Bronchial epithelial cell (primary cell): Measurements from ENCODE around the gene PYGB. TPM values are rescaled to one million over a fixed set of nuclear protein-coding genes. Genes with fewer than 3 reads are reported as not detected.

Experiments used
- DNase-seq: peaks from one replicate; pipeline ENCODE4 v3.0.0-alpha.2; 2010; ENCODE audit warnings: low read depth
- FAIRE-seq: peaks from 2 replicates; lab custom pipeline; 2011; peaks lifted over from hg19 to GRCh38; lab: Jason Lieb, UNC
- H3K27me3 ChIP-seq: 2 replicates; pipeline ENCODE4 v1.5.1; 2011; ENCODE audit warnings: low read length; ENCODE audit not compliant: control insufficient read depth, insufficient read depth
- H3K36me3 ChIP-seq: 2 replicates; pipeline ENCODE4 v1.5.1; 2011; ENCODE audit warnings: low read length; ENCODE audit not compliant: control insufficient read depth, insufficient read depth
- H3K4me3 ChIP-seq: 2 replicates; pipeline ENCODE4 v1.5.1; 2011; ENCODE audit warnings: mild to moderate bottlenecking, low read depth, low read length, control low read depth
- total RNA-seq: library from RNA; depleted of rRNA; stranded (reverse); fragments of >200 nt; gene quantifications from 2 replicates; pipeline ENCODE4 v1.2.1, GENCODE V29; 2014
- TF ChIP-seq, protein P1 (sequence below): IDR thresholded peaks from 2 replicates; pipeline ENCODE4 v1.5.1; 2011; ENCODE audit warnings: mild to moderate bottlenecking, moderate library complexity, low read length, control low read depth, inconsistent platforms; ENCODE audit not compliant: insufficient read depth, severe bottlenecking

PYGB gene
- total RNA-seq, 1 donor from 2014 or later: 213 TPM

DNA sequence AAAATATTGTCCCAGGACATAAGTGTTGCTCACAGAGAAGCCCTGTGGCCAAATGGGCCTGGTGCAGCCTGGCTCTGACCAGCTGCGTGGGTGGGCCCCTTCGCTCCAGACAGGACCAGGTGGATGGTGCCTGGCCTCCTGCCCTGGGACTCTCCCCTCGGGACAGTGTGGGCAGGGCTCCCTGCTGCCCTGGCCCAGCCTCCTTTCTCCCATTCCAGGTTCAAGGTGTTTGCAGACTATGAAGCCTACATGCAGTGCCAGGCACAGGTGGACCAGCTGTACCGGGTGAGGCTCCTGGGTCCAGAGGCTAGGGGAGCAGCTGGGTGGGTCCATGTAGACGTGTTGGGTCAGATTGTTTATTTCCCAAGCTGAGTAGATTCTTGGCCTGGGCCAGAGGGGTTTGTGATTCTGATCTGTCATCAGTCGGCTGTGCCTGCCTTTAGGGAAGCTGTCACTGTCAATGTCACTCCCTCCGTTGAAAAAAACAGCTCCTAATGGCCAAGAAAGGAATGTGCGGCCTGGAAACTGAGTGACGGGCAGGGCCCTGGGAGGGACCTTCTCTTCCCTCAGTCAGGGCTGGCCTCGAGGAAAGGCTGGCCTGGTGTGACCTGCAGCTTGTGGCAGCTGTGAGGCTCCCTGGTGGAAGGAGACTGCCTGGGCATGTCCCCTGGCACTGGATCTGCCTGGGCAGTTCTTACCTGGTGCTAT lies 47.7 kb downstream of the PYGB start:
- DNase-seq: peak; percentile 44
- no peak for FAIRE-seq
- Histone ChIP-seq H3K27me3 (no peaks in the 10 kb centered on the region), H3K36me3 (peaks cover 46% of the 10 kb centered on the region), H3K4me3 (no peak overlapping the region)
- TF ChIP-seq, protein P1, sequence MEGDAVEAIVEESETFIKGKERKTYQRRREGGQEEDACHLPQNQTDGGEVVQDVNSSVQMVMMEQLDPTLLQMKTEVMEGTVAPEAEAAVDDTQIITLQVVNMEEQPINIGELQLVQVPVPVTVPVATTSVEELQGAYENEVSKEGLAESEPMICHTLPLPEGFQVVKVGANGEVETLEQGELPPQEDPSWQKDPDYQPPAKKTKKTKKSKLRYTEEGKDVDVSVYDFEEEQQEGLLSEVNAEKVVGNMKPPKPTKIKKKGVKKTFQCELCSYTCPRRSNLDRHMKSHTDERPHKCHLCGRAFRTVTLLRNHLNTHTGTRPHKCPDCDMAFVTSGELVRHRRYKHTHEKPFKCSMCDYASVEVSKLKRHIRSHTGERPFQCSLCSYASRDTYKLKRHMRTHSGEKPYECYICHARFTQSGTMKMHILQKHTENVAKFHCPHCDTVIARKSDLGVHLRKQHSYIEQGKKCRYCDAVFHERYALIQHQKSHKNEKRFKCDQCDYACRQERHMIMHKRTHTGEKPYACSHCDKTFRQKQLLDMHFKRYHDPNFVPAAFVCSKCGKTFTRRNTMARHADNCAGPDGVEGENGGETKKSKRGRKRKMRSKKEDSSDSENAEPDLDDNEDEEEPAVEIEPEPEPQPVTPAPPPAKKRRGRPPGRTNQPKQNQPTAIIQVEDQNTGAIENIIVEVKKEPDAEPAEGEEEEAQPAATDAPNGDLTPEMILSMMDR: peak; percentile 4

DNA sequence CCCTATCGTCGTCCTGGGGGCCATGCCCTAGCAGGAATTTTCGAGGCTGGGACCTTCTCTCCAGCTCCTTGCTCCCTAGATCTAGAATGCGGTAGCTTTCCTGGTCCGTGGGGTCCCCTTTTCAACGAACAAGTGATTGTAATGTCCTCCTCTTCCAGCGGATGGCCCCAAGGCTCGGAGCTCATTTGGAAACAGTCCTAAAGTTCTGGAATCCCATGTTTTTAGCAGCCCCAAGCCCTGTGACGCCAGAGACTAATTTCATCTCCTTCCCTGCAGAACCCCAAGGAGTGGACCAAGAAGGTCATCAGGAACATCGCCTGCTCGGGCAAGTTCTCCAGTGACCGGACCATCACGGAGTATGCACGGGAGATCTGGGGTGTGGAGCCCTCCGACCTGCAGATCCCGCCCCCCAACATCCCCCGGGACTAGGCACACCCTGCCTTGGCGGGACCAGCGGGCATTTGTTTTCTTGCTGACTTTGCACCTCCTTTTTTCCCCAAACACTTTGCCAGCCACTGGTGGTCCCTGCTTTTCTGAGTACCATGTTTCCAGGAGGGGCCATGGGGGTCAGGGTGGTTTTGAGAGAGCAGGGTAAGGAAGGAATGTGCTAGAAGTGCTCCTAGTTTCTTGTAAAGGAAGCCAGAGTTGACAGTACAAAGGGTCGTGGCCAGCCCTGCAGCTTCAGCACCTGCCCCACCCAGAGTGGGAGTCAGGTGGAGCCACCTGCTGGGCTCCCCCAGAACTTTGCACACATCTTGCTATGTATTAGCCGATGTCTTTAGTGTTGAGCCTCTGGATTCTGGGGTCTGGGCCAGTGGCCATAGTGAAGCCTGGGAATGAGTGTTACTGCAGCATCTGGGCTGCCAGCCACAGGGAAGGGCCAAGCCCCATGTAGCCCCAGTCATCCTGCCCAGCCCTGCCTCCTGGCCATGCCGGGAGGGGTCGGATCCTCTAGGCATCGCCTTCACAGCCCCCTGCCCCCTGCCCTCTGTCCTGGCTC lies 48.5 kb downstream of the PYGB start:
- Histone ChIP-seq H3K4me3 (no peak overlapping the region), H3K36me3 (peaks cover 38% of the 10 kb centered on the region), H3K27me3 (no peaks in the 10 kb centered on the region)
- FAIRE-seq: no peak
- no peak for DNase-seq
- TF ChIP-seq, protein P1: peak; percentile 39

DNA sequence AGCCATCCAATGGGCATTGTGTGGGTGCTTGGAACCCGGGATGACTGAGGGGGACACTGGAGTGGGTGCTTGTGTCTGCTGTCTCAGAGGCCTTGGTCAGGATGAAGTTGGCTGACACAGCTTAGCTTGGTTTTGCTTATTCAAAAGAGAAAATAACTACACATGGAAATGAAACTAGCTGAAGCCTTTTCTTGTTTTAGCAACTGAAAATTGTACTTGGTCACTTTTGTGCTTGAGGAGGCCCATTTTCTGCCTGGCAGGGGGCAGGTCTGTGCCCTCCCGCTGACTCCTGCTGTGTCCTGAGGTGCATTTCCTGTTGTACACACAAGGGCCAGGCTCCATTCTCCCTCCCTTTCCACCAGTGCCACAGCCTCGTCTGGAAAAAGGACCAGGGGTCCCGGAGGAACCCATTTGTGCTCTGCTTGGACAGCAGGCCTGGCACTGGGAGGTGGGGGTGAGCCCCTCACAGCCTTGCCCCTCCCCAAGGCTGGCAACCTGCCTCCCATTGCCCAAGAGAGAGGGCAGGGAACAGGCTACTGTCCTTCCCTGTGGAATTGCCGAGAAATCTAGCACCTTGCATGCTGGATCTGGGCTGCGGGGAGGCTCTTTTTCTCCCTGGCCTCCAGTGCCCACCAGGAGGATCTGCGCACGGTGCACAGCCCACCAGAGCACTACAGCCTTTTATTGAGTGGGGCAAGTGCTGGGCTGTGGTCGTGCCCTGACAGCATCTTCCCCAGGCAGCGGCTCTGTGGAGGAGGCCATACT lies 49.4 kb downstream of the PYGB start:
- FAIRE-seq: no peak

DNA sequence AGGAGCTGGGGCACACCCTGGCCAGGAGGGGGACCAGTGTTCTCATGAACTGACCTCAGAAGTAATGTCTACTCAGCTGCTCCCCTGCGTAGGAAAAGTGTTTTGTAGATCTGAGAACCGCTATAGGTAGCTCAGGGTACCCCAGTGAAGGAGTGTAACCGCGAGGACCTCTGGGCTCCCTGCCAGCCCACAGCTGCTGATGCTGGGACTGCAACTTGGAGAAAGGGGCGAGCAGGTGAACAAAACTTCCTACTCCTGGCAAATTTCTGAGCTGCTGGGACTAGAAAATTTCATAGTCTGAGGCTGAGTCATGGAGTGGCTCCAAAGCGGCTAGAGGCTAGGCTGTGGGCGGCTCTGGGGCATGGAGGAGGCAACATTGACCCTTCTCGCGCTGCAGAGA lies 51.9 kb downstream of the PYGB start:
- no peak overlapping the region for H3K4me3 ChIP-seq
- TF ChIP-seq, protein P1: no peak
- peaks cover 20% of the 10 kb centered on the region for H3K36me3 ChIP-seq
- FAIRE-seq (no peak), DNase-seq (peak; percentile 42)
- no peaks in the 10 kb centered on the region for H3K27me3 ChIP-seq

More for the DNA sequence above, 49.4 kb downstream of the PYGB start:
- Histone ChIP-seq H3K27me3 (no peaks in the 10 kb centered on the region), H3K36me3 (peaks cover 29% of the 10 kb centered on the region), H3K4me3 (no peak overlapping the region)
- DNase-seq: no peak
- TF ChIP-seq, protein P1: no peak

DNA sequence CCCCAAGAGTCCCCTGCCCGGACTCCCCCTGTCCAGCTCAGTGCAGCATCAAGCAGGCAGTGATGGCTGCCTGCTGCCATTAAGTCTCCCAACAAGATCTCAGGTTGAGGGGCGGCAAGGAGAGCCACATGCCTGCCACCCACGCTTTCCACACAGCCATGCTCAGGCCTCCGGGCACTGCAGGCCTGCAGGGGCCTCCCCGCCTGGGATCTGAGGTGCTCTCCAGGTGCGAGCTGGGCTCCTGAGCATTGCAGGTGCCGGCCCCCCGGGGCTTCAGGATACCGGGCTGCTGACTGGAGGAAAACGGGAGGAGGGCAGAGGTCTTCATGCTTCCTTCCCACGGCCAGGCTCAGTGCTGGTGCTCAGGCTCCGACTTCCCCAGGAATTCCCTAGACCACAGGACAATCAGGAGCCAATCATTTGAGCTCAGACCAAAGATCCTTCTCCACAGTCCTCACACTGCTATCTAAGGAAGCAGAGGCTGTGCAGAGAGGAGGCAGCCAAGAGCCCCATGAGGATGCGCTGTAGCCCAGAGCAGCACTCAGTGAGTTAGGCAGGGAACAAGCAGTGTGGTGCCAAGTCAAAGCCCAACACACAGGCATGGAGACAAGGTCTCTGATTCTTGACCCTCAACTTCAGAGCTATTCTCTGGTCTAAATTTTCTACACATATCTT lies 52.7 kb downstream of the PYGB start:
- DNase-seq: no peak
- Histone ChIP-seq H3K27me3 (no peaks in the 10 kb centered on the region), H3K4me3 (no peak overlapping the region), H3K36me3 (peaks cover 17% of the 10 kb centered on the region)
- no peak for FAIRE-seq
- TF ChIP-seq, protein P1: no peak
